Neural crest cell (in vitro differentiated cells): ENCODE data around the gene NCAPG2. TPM values are rescaled to one million over a fixed set of nuclear protein-coding genes. Genes with fewer than 3 reads are reported as not detected.

Source experiments
- DNase-seq: peaks from one replicate; pipeline ENCODE4 v3.0.0; 2021; ENCODE audit warnings: low read depth, mixed read lengths, low spot score
- H3K27ac Mint-ChIP-seq: one replicate; pipeline ENCODE4 v1.8.0; 2021; ENCODE audit warnings: mild to moderate bottlenecking, mixed read lengths; ENCODE audit not compliant: unreplicated experiment
- H3K27me3 Mint-ChIP-seq: 2 replicates; pipeline ENCODE4 v1.8.0; 2021; ENCODE audit warnings: low read depth, mild to moderate bottlenecking, mixed read lengths
- H3K36me3 Mint-ChIP-seq: 2 replicates; pipeline ENCODE4 v1.8.0; 2021; ENCODE audit warnings: low read depth, mild to moderate bottlenecking, mixed read lengths
- H3K4me1 Mint-ChIP-seq: 2 replicates; pipeline ENCODE4 v1.8.0; 2021; ENCODE audit warnings: mixed read lengths
- H3K4me3 Mint-ChIP-seq: one replicate; pipeline ENCODE4 v1.8.0; 2021; ENCODE audit warnings: mild to moderate bottlenecking, mixed read lengths
- H3K9me3 Mint-ChIP-seq: 2 replicates; pipeline ENCODE4 v1.8.0; 2021; ENCODE audit warnings: mixed read lengths
- total RNA-seq: library from RNA; stranded (reverse); gene quantifications from 2 replicates; pipeline ENCODE4 v1.2.1, GENCODE V29; 2021
- TF ChIP-seq, protein P1 (sequence below): fragments of 200-600 bp; sonication (generic); conservative IDR thresholded peaks from 2 replicates; pipeline ENCODE4 v1.5.0; 2021; ENCODE audit warnings: antibody characterized with exemption, mild to moderate bottlenecking

Gene NCAPG2
- total RNA-seq, 1 donor from 2014 or later, result 84.9 TPM

GRCh38 chr7:158689488-158689887 lies 15.1 kb downstream of the NCAPG2 start:
- Mint-ChIP-seq H3K4me3 (no peak overlapping the region), H3K27ac (no peak overlapping the region), H3K36me3 (peaks cover 9% of the 10 kb centered on the region), H3K4me1 (peaks cover 8% of the 10 kb centered on the region), H3K9me3 (no peaks in the 10 kb centered on the region), H3K27me3 (no peaks in the 10 kb centered on the region)
- no peak for DNase-seq
- TF ChIP-seq, protein P1, sequence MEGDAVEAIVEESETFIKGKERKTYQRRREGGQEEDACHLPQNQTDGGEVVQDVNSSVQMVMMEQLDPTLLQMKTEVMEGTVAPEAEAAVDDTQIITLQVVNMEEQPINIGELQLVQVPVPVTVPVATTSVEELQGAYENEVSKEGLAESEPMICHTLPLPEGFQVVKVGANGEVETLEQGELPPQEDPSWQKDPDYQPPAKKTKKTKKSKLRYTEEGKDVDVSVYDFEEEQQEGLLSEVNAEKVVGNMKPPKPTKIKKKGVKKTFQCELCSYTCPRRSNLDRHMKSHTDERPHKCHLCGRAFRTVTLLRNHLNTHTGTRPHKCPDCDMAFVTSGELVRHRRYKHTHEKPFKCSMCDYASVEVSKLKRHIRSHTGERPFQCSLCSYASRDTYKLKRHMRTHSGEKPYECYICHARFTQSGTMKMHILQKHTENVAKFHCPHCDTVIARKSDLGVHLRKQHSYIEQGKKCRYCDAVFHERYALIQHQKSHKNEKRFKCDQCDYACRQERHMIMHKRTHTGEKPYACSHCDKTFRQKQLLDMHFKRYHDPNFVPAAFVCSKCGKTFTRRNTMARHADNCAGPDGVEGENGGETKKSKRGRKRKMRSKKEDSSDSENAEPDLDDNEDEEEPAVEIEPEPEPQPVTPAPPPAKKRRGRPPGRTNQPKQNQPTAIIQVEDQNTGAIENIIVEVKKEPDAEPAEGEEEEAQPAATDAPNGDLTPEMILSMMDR, result no peak

DNA sequence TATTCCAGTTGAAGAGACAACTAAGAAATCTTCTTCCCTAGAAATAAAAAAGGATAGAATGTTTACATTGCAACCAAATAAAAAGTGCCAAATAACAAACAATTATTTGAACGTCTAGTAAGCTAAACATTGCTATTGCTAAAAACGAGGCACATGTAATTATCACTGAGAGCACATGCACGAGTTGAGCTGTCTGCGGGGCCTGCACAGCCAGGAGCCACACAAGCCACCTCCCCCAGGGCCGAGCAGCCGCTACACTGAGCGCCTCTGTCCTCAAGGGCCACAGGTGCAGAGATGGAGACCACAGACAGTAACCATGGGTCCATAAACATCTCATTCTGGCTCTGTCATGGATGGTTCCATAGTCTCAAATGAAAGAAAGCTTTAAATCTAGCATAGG lies 17.2 kb downstream of the NCAPG2 start:
- H3K36me3 Mint-ChIP-seq, result peaks cover 6% of the 10 kb centered on the region
- H3K9me3 Mint-ChIP-seq, result no peaks in the 10 kb centered on the region
- DNase-seq, result no peak
- H3K27me3 Mint-ChIP-seq, result no peaks in the 10 kb centered on the region
- TF ChIP-seq, protein P1, result no peak
- H3K27ac Mint-ChIP-seq, result no peak overlapping the region
- H3K4me1 Mint-ChIP-seq, result peaks cover 7% of the 10 kb centered on the region
- H3K4me3 Mint-ChIP-seq, result no peak overlapping the region

GRCh38 chr7:158685693-158686092 lies 18.9 kb downstream of the NCAPG2 start:
- Mint-ChIP-seq H3K27me3 (no peaks in the 10 kb centered on the region), H3K4me3 (no peak overlapping the region), H3K27ac (no peak overlapping the region), H3K36me3 (peaks cover 6% of the 10 kb centered on the region), H3K4me1 (peaks cover 7% of the 10 kb centered on the region), H3K9me3 (no peaks in the 10 kb centered on the region)
- no peak for DNase-seq
- TF ChIP-seq, protein P1, result no peak

DNA sequence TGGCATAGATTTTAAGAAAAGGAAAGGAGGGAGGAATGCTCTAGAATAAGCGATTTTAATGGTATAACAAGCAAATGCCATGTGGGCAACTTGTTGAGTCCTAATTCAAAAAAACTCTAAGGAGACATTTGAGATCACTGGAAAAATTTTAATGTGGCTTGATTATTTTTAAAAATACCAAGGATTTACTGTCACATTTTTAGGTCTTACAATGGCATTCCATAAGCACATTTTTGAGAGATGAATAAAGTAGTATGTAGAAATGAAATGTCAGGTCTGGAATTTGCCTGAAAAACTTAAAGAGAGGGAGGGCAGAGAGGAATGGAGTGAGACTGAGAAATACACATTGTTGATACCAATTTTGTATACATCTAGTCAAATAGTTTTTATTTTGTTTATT lies 20.3 kb downstream of the NCAPG2 start:
- Mint-ChIP-seq H3K27ac (no peak overlapping the region), H3K4me1 (peaks cover 7% of the 10 kb centered on the region), H3K27me3 (no peaks in the 10 kb centered on the region), H3K4me3 (no peak overlapping the region), H3K36me3 (peaks cover 7% of the 10 kb centered on the region), H3K9me3 (no peaks in the 10 kb centered on the region)
- TF ChIP-seq, protein P1, result no peak
- DNase-seq, result no peak

DNA sequence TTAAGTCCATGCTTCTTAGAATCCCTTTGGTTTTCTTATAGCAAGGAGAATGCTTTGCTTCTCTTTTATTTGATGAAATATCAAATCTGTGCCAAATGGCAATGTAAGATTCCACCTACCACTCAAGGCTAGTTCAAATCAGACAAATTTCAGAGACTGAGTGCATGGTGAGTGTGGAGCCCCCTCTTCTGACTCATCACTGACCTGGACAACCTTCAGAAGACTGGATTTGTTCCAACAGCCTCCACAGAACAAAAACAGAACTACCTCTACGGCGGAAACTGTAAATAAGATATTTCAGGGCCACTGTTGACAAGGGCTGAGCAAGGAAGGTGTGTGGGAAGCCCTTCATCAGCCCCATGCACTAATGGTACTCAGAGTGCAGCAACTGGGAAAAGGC lies 21.1 kb downstream of the NCAPG2 start:
- Mint-ChIP-seq H3K4me3 (no peak overlapping the region), H3K27ac (no peak overlapping the region), H3K36me3 (peaks cover 7% of the 10 kb centered on the region), H3K4me1 (peaks cover 3% of the 10 kb centered on the region), H3K9me3 (no peaks in the 10 kb centered on the region), H3K27me3 (no peaks in the 10 kb centered on the region)
- no peak for DNase-seq
- TF ChIP-seq, protein P1, result no peak

- TF ChIP-seq, protein P1, result no peak
- Mint-ChIP-seq H3K27me3 (no peaks in the 10 kb centered on the region), H3K4me3 (no peak overlapping the region), H3K9me3 (no peaks in the 10 kb centered on the region), H3K4me1 (no peaks in the 10 kb centered on the region), H3K27ac (no peak overlapping the region), H3K36me3 (peaks cover 4% of the 10 kb centered on the region)
- no peak for DNase-seq
These were observed 22.1 kb downstream of the NCAPG2 start for GRCh38 chr7:158682456-158682855.
